Activated naive CD8-positive, alpha-beta T cell (primary cell): ENCODE data around the gene COX6A1.
"Not testable (repeated sequence)": the region's sequence is repeated elsewhere in the genome, so short reads cannot be mapped to it uniquely, and the experiment has no call there.

ENCODE experiments used
- H3K27ac Mint-ChIP-seq: one replicate; pipeline ENCODE4 v1.8.0; 2021; ENCODE audit warnings: mixed read lengths
- H3K27me3 Mint-ChIP-seq: one replicate; pipeline ENCODE4 v1.8.0; 2021; ENCODE audit warnings: mixed read lengths
- H3K36me3 Mint-ChIP-seq: one replicate; pipeline ENCODE4 v1.8.0; 2021; ENCODE audit warnings: mixed read lengths
- H3K4me1 Mint-ChIP-seq: one replicate; pipeline ENCODE4 v1.8.0; 2021; ENCODE audit warnings: low read depth, mixed read lengths
- H3K4me3 Mint-ChIP-seq: one replicate; pipeline ENCODE4 v1.8.0; 2021; ENCODE audit warnings: mild to moderate bottlenecking, mixed read lengths
- H3K9me3 Mint-ChIP-seq: one replicate; pipeline ENCODE4 v1.8.0; 2021; ENCODE audit warnings: low read depth, mixed read lengths

COX6A1 gene

GRCh38 chr12:120487552-120487951, 49.6 kb downstream of the COX6A1 start:
- not testable (repeated sequence) for H3K4me3 Mint-ChIP-seq, H3K4me1 Mint-ChIP-seq, H3K9me3 Mint-ChIP-seq, H3K27me3 Mint-ChIP-seq, H3K27ac Mint-ChIP-seq, H3K36me3 Mint-ChIP-seq

DNA sequence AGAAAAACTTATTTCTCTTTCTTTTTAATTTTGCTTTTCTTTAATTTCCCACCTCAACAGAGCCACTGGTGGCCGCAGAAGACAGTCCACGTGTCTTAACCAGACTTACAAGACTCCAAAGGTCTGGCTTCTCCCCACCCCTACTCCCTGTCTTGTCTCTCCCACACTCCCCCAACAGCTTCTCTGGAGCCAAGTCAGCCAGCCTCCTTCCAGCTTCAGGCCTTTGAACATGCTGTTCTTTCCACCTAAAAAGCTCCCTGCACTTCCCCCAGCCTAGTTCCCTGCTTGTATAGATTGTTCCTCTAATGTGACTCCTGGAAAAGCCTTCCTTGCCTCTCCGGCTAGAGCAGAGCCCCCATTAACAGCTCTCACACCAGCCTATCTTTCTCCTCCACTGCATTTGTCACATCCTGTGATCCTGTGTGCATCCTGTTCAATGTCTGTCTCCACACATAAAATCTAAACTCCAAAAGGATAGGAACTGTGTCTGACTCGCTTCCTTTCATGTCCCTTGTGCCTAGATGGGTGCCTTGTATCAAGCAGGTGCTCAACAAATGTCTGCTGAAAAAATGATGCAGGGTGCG, 50.2 kb downstream of the COX6A1 start:
- H3K36me3 Mint-ChIP-seq = peaks cover 3% of the 10 kb centered on the region
- H3K9me3 Mint-ChIP-seq = no peaks in the 10 kb centered on the region
- no peak overlapping the region for H3K4me3 Mint-ChIP-seq
- H3K27ac Mint-ChIP-seq = no peak overlapping the region
- no peaks in the 10 kb centered on the region for H3K4me1 Mint-ChIP-seq
- no peaks in the 10 kb centered on the region for H3K27me3 Mint-ChIP-seq

DNA sequence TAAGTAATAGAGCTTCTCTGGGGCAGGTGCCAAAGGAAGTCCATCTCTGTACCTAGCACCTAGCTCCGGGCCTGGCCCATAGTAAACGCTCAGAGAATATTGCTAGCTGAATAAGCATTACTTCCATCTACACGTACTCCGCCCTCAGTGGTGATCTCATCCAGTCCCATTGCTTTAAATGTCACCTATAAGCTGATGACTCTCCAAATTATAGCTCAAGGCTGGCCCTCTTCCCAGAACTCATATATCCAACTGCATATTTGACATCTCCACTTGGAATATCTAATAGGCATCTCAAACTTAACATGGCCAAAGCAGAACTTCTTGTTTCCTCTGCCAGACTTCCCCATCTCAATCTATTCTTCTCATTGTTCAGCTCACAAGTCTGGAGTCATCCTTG, 51.1 kb downstream of the COX6A1 start:
- no peaks in the 10 kb centered on the region for H3K4me1 Mint-ChIP-seq
- no peaks in the 10 kb centered on the region for H3K9me3 Mint-ChIP-seq
- no peak overlapping the region for H3K27ac Mint-ChIP-seq
- H3K4me3 Mint-ChIP-seq = no peak overlapping the region
- no peaks in the 10 kb centered on the region for H3K36me3 Mint-ChIP-seq
- H3K27me3 Mint-ChIP-seq = no peaks in the 10 kb centered on the region

- H3K9me3 Mint-ChIP-seq = no peaks in the 10 kb centered on the region
- peaks cover 6% of the 10 kb centered on the region for H3K4me1 Mint-ChIP-seq
- H3K27me3 Mint-ChIP-seq = no peaks in the 10 kb centered on the region
- no peak overlapping the region for H3K27ac Mint-ChIP-seq
- no peak overlapping the region for H3K4me3 Mint-ChIP-seq
- no peaks in the 10 kb centered on the region for H3K36me3 Mint-ChIP-seq
Measured at GRCh38 chr12:120490325-120490724, 52.4 kb downstream of the COX6A1 start.
